AG04449 (cell line): ENCODE measurements around the gene ACTN1.

ENCODE experiments used
- CTCF ChIA-PET: fragments of 350-600 bp; formaldehyde crosslinking; extraction: SDS; loops from one replicate; lab custom pipeline; 2021; ENCODE audit warnings: antibody characterized with exemption; lab: Yijun Ruan, JAX
- POLR2A ChIA-PET: fragments of 400-600, 350-600 bp; formaldehyde crosslinking; extraction: SDS; loops from one replicate; lab custom pipeline; 2020; ENCODE audit warnings: antibody characterized with exemption, inconsistent platforms; lab: Yijun Ruan, JAX
- DNase-seq: peaks from one replicate; pipeline ENCODE4 v3.0.0-alpha.2; 2010; ENCODE audit warnings: low read depth, low spot score
- H3K4me3 ChIP-seq: 2 replicates; pipeline ENCODE4 v1.5.1; 2011; ENCODE audit warnings: low read depth, mild to moderate bottlenecking, control low read depth, low read length
- CTCF ChIP-seq: IDR thresholded peaks from one replicate; pipeline ENCODE4 v1.5.1; 2011; ENCODE audit warnings: mild to moderate bottlenecking, moderate library complexity, low read length, control low read depth, inconsistent platforms; ENCODE audit not compliant: insufficient read depth; ENCODE audit errors: missing control alignments

ACTN1 gene

DNA sequence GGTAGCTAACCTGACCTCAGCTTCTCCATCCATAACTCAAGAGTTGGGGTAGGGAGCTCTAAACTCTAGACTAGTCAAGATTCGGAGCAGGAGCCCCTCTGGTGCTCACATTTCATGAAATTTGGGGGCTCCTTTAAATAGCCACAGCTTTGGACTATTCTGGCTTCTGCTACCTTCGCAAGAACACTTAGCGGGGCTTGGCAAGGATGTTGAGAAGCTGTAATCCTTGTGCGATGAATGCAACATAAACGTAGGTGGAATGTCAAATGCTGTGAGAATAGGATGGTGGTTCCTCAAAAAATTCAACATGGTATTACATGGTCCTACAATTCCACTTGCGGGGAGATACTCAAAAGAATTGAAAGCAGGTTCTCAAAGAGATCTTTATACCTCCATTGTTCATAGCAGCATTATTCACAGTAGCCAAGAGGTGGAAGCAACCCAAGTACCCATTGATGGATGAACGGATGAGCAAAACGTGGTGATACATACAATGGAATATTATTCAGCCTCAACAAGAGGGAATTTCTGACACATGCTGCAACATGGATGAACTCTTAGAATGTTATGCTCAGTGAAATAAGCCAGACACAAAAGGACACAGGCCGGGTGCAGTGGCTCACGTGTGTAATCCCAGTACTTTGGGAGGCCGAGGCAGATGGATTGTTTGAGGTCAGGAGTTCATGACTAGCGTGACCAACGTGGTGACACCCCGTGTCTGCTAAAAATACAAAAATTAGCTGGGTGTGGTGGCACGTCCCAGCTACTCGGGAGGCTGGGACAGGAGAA lies 73.8 kb downstream of the ACTN1 start:
- POLR2A ChIA-PET: no interaction called here

GRCh38 chr14:68902357-68902756 lies 76.7 kb downstream of the ACTN1 start:
- H3K4me3 ChIP-seq: no peak overlapping the region
- ChIA-PET POLR2A (interaction anchor here (0.7 kb wide), 1 partner anchor 159 kb away, joined by 3 read pairs; no protein-coding TSS in a partner anchor), CTCF (interaction anchor here (1.1 to 12.4 kb wide), 3 partner anchors 8 to 205 kb away, joined by 4 to 66 read pairs (median 11); no protein-coding TSS in a partner anchor)
- no peak for DNase-seq
- no peak for TF ChIP-seq CTCF

More for the DNA sequence above, 73.8 kb downstream of the ACTN1 start:
- CTCF ChIA-PET: interaction anchor here (1.3 to 15.1 kb wide), 3 partner anchors 10 to 202 kb away, joined by 4 to 154 read pairs (median 4); no protein-coding TSS in a partner anchor
- TF ChIP-seq CTCF: no peak
- no peak for DNase-seq
- H3K4me3 ChIP-seq: no peak overlapping the region

DNA sequence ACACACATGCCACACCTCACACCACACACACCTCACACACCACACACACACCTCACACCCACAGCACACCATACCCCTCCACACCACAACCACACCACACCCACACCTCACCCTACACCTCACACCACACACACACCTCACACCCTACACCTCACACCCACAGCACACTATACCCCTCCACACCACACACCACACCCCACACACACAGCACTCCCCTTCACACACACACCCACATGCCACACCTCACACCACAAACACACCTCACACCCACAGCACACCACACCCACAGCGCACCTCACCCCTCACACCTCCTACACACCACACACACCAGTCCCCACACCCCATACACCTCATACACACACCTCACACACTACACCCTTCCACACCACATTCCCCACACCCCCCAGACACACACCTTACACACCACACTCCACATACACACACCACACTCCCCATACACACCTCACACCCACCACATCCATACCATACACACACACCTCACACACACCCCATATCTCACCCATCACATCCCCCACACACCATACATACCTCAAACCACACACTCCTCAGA lies 80.0 kb downstream of the ACTN1 start:
- CTCF ChIA-PET: interaction anchor here (1.5 to 12.4 kb wide), 3 partner anchors 12 to 208 kb away, joined by 4 to 66 read pairs (median 6); no protein-coding TSS in a partner anchor
- no peak for TF ChIP-seq CTCF
- no peak overlapping the region for H3K4me3 ChIP-seq
- POLR2A ChIA-PET: no interaction called here
- no peak for DNase-seq

GRCh38 chr14:68898248-68899032 lies 80.7 kb downstream of the ACTN1 start:
- no peak for TF ChIP-seq CTCF
- ChIA-PET CTCF (interaction anchor here (1.0 to 12.4 kb wide), 5 partner anchors 11 to 209 kb away, joined by 3 to 66 read pairs (median 3); no protein-coding TSS in a partner anchor), POLR2A (interaction anchor here (1.1 kb wide), 1 partner anchor 10 kb away, joined by 3 read pairs; no protein-coding TSS in a partner anchor)
- no peak for DNase-seq
- H3K4me3 ChIP-seq: no peak overlapping the region

DNA sequence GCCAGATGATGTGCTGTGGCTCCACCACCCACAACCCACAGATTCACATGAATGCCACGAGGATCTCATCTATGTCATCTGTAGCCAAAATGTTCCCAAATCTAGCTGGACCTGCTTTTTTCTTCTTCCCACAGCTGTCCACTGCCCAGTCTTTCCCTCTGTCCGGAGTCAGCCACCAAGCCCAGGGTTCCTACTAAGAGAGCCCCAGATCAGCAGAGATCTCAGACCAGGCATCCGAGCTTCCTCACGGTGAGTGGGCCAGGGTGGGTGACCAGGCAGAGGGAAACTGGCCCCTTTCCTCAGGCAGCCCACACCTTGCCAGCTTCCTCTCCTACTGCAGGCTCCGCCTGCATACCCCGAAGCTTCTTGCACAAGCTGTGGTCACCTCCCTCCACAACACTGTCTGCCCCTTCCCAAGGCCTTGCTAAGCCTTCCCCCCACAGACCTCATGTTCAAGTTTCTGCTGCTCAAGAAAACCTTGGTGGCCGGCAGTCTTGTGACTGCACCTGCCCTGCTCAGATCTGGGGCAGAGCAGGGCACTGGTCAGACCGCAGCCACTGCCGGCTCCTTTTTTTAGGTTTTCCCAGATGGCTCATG lies 81.4 kb downstream of the ACTN1 start:
- no peak for DNase-seq
- TF ChIP-seq CTCF: no peak
- ChIA-PET CTCF (interaction anchor here (0.7 to 12.4 kb wide), 6 partner anchors 11 to 210 kb away, joined by 3 to 66 read pairs (median 3); no protein-coding TSS in a partner anchor), POLR2A (interaction anchor here (1.1 kb wide), 1 partner anchor 11 kb away, joined by 3 read pairs; no protein-coding TSS in a partner anchor)
- no peak overlapping the region for H3K4me3 ChIP-seq
